OCI-LY3 (cell line): ENCODE data around the gene HMSD.

Experiments
- CTCF ChIP-seq: fragments of 200-600, 300-600 bp; sonication (generic); IDR thresholded peaks from 2 replicates; pipeline ENCODE4 v1.5.1; 2014; ENCODE audit warnings: antibody characterized with exemption, low read length, low read depth
- EZH2phosphoT487 ChIP-seq: fragments of 200-600 bp; shearing (Covaris generic); IDR thresholded peaks from 2 replicates; pipeline ENCODE4 v1.6.1; 2018; ENCODE audit warnings: antibody characterized with exemption, mixed run types, low read depth

- TF ChIP-seq CTCF: no peak
- no peak for TF ChIP-seq EZH2phosphoT487
Measured at GRCh38 chr18:63987743-63988142, 38.6 kb downstream of the HMSD start.
